GM21526 (cell line): ENCODE data around the gene ACTRT2.

Experiments
- ATAC-seq: cut with Tn5 transposase; IDR thresholded peaks from one replicate; pipeline ENCODE4 v1.9.1; 2021; ENCODE audit warnings: moderate library complexity; ENCODE audit not compliant: unreplicated experiment, low FRiP score

The ACTRT2 gene

DNA sequence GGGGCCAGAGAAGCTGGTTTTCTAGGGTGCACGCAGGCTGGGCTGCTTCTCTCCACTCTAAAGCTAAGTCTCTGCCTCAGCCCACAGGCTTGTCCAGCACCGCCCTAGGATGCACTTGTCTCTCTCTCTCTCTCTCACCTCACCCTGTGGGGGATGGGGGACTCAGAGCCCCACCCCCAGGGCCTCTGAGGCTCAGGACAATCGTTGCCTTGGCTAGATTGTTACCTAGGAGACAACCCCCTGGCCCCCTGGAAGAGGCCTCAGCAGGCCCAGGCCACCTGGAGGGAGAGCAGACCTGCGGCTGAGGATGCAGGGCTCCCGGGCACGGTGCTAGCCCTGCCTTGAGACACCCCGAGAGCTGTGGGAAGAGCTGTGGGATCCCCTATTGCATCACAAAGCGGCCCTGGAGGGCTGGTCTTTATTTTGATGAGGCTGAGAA is at the start of gene ACTRT2:
Gene ACTRT2 (plus strand): TSS at position 235 of the 439 bp plus-strand sequence. CDS start 220 bp downstream, outside the sequence.
- ATAC-seq = no peak

GRCh38 chr1:2971609-2972008 is 49.7 kb upstream of the ACTRT2 start:
- no peak for ATAC-seq

DNA sequence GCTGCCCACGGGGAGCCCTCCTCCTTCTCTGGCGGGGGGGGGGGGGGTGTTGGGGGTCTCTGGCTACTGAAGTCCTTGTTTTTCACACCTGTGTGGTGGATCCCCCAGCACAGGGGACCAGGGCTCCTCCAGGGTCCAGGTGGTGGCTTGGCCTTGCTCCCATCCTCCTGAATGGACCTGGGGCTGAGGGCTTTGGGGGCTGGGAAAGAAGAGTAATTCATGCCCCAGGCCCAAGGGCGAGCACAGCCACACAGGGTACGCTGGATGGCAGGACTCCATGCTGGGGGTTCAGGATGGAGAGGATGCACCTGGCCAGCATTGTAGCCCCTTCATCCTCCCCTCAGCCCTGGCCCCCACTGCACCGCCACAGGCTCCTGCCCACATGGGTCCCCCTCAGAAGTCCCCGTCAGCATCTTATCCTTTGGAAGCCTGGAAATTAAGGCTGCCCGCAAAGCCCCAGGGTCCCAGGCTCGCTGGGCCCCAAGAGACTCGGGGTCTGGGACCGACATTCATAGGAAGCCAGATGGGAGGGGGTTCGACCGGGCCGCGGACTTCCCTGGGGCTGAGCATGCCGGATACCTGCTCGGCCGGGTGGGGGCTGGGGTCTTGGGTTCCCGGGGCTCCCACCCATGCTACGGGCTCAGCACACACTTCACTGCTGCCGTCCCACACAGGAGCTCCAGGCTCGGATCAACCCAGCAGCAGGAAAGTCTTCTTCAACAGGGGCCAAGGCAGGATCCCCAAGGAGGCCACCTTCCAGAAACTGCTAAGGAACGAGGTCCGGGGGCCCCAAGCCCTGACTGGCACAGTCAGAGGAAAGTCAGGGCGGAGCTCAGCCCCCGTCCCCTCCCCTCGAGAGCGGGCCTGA is 49.0 kb upstream of the ACTRT2 start:
- ATAC-seq = no peak

GRCh38 chr1:2972879-2973575 is 48.2 kb upstream of the ACTRT2 start:
- no peak for ATAC-seq

- ATAC-seq = no peak
Measured at GRCh38 chr1:2973601-2974593, 47.4 kb upstream of the ACTRT2 start.

DNA sequence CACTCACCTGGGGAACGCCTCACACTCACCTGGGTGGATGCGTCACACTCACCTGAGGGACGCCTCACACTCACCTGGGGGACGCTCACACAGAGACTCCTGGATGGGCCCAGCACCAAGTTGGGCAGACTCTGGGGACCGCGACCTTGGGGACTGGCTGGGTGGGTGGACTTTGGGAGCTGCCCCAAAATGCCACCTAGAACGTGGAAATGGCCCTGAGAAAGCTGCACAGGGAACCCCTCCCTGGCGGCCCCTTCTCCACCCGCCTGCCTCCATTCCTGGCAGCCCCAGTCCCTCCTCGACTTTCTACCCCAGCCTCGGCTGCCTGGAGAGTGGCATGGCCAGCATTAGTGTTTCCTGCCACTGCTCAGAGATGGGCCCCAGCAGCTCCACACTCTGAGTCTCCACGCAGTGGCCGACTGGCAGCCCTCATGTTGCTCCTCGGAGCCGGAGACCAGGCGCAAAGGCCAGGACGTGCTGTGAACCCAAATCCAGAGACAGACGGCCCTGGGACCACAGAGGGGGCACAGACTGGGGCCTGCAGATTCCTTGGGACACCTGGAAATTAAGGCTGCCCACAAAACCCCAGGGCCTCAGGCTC is 46.5 kb upstream of the ACTRT2 start:
- no peak for ATAC-seq

- no peak for ATAC-seq
Measured at GRCh38 chr1:2975466-2976179, 45.6 kb upstream of the ACTRT2 start.

DNA sequence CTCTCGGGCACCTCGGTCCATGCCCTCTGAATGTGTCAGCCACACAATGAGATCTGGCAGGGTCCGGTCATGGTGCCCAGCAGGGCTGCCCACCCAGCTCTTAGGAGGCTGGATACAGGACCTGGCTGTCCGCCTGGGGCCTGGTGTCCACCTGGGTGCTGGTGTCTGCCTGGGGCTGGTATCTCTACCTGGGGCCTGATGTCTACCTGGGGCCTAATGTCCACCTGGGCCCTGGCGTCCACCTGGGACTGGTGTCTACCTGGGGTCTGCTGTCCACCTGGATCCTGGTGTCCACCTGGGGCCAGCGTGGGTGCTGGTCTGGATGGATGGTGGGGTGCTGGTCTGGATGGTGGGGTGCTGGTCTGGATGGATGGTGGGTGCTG is 45.1 kb upstream of the ACTRT2 start:
- ATAC-seq = no peak

GRCh38 chr1:2977886-2978611 is 43.2 kb upstream of the ACTRT2 start:
- ATAC-seq = no peak

- ATAC-seq = no peak
Measured at GRCh38 chr1:2978691-2979190, 42.5 kb upstream of the ACTRT2 start.

DNA sequence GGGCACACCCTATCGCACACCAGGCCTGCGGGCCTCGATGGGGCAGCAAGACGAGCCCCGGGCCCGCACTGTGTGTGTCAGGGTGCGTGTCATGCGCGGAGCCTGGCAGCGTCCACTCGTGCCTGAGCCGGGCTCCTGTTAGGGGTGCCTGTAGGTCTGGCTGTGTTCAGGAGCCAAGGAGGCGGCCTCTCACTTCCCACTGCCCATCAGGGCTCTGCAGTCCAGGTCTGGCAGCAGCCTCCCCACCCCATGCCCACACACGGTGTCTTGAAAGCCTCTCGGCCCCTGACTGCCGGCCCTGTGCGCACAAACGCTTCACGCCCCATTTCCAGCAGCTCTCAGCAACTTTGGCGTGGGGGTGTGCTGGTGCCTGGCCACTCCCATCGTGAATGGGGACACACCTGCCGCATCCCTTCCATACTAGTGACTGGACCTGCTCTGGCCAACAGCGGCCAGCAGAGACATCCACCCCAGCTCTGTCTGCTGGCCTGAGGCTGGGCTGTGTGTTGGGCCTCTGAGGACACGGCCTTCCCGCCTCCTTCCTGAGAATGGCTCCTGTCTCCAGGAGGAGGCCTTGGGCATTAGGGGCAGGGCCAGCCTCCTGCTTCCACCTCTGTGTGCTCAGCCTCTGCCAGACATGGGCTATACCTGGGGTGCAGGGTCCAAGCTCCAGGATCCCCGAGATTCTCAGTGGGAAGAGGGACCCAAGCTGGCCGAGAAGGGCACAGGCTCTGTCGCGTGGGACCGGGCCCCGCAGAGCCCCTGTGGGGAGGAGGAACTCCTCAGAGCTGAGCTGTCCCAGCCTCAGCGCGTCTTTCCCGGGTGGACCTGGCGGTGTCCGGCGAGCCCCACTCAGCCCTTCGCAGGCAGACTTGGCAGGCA is 41.8 kb upstream of the ACTRT2 start:
- ATAC-seq = no peak

- ATAC-seq = no peak
Measured at GRCh38 chr1:2980073-2980791, 41.0 kb upstream of the ACTRT2 start.

DNA sequence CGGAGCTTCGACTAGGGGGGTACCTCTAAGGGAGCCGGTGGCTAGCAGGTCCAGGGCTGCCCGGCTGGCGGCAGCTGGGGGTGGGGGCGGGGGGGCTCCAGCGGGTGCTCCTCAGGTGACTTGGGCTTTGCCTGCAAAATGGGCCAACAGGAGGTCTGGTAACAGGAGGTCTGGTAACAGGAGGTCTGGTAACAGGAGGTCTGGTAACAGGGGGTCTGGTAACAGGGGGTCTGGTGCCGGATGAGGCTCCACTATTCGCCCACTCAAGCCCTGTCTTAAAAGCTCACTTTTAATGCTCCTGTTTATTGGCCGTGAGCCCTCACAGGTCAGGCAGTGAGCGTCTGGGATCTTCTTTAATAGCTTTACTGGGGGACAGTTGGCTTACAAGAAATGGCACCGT is 40.4 kb upstream of the ACTRT2 start:
- no peak for ATAC-seq

GRCh38 chr1:2981388-2981787 is 39.9 kb upstream of the ACTRT2 start:
- no peak for ATAC-seq

- no peak for ATAC-seq
Measured at GRCh38 chr1:2981981-2982614, 39.2 kb upstream of the ACTRT2 start.

- ATAC-seq = no peak
Measured at GRCh38 chr1:2982615-2983318, 38.5 kb upstream of the ACTRT2 start.
